ENCODE data around the gene FAM53B.

GRCh38 chr10:124646483-124647352 is 97.5 kb downstream of the FAM53B start:
- TF ChIP-seq, protein P1, sequence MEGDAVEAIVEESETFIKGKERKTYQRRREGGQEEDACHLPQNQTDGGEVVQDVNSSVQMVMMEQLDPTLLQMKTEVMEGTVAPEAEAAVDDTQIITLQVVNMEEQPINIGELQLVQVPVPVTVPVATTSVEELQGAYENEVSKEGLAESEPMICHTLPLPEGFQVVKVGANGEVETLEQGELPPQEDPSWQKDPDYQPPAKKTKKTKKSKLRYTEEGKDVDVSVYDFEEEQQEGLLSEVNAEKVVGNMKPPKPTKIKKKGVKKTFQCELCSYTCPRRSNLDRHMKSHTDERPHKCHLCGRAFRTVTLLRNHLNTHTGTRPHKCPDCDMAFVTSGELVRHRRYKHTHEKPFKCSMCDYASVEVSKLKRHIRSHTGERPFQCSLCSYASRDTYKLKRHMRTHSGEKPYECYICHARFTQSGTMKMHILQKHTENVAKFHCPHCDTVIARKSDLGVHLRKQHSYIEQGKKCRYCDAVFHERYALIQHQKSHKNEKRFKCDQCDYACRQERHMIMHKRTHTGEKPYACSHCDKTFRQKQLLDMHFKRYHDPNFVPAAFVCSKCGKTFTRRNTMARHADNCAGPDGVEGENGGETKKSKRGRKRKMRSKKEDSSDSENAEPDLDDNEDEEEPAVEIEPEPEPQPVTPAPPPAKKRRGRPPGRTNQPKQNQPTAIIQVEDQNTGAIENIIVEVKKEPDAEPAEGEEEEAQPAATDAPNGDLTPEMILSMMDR (IDR thresholded peaks at IDR 0.05): no peak
- no peak for TF ChIP-seq ZFX (IDR thresholded peaks at IDR 0.05; ENCODE audit: borderline replicate concordance)

Data from 22Rv1 (cell line).